ENCODE data around the gene TEP1. TPM values are rescaled to one million over a fixed set of nuclear protein-coding genes. Genes with fewer than 3 reads are reported as not detected.

Gene TEP1
- total RNA-seq, 1 experiment from 2014 or later = 17.1 TPM

DNA sequence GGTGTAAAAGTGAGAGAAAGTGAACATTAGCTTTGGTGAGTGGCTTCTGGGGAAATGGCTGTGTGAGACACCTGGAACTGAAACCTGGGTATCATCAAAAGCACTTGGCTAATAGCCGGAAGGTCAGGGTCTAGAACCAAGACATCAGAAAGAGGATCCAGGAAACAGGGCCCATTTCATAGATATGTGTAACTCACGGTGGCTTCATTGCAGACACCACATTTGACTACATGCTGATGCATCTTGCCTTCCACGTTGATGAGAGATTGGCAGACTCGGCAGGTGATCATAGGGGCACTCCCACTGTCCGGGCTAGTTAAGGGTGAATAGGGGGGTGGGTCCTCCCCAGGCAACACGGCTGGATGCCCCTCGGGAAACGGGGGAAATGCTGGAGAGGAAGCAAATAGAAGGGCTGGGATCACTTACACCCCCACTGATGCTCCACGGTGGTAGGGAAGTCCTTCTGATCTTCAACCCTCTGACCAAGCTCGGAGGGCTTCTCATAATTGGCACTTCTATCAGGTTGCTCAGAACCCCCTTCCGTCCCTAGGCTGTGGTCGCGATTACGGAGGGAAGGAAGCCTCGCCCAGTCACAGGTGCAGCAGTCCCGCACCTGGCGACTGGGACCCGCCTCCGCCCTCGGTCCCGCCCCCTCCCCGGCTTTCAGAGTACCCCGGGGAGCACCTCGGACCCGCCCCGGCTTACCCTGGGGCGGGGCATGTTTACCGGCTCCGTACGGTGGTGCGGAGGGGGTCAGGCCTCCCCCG, 47.3 kb upstream of the TEP1 start:
- Histone ChIP-seq H3K4me1 (ENCODE audit: control insufficient read depth, insufficient read depth, low read length) (peaks cover 34% of the 10 kb centered on the region), H3K36me3 (ENCODE audit: control insufficient read depth, insufficient read depth, low read length) (peaks cover 11% of the 10 kb centered on the region), H3K9me3 (ENCODE audit: control insufficient read depth, insufficient read depth, low read depth, low read length) (no peaks in the 10 kb centered on the region), H3K27me3 (ENCODE audit: control insufficient read depth, insufficient read depth, low read length) (no peaks in the 10 kb centered on the region), H3K4me3 (ENCODE audit: low read depth in 2 of 2, low read length in 2 of 2) (peak overlapping the region; percentile 82 to 91), H3K27ac (ENCODE audit: low read length) (peak overlapping the region; percentile 73)
- in situ Hi-C loops (cut with HindIII; ENCODE audit: low pct_unique_long_range_greater_than_20kb, low sequenced_read_pairs) = no loop called here
- intact Hi-C loops (cut with micrococcal nuclease; ENCODE audit: unreplicated experiment) = no loop called here
- no peak for DNase-seq (ENCODE audit: low read depth, low spot score)
- CTCF ChIA-PET = no interaction called here
- POLR2A ChIA-PET = interaction anchor here (1.1 to 1.2 kb wide), 2 partner anchors 9 to 117 kb away, joined by 4 to 5 read pairs; partner anchors contain the start of genes PARP2 and PNP
- TF ChIP-seq, protein P1, sequence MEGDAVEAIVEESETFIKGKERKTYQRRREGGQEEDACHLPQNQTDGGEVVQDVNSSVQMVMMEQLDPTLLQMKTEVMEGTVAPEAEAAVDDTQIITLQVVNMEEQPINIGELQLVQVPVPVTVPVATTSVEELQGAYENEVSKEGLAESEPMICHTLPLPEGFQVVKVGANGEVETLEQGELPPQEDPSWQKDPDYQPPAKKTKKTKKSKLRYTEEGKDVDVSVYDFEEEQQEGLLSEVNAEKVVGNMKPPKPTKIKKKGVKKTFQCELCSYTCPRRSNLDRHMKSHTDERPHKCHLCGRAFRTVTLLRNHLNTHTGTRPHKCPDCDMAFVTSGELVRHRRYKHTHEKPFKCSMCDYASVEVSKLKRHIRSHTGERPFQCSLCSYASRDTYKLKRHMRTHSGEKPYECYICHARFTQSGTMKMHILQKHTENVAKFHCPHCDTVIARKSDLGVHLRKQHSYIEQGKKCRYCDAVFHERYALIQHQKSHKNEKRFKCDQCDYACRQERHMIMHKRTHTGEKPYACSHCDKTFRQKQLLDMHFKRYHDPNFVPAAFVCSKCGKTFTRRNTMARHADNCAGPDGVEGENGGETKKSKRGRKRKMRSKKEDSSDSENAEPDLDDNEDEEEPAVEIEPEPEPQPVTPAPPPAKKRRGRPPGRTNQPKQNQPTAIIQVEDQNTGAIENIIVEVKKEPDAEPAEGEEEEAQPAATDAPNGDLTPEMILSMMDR (IDR thresholded peaks at IDR 0.05) = no peak
- TF ChIP-seq, protein P2, sequence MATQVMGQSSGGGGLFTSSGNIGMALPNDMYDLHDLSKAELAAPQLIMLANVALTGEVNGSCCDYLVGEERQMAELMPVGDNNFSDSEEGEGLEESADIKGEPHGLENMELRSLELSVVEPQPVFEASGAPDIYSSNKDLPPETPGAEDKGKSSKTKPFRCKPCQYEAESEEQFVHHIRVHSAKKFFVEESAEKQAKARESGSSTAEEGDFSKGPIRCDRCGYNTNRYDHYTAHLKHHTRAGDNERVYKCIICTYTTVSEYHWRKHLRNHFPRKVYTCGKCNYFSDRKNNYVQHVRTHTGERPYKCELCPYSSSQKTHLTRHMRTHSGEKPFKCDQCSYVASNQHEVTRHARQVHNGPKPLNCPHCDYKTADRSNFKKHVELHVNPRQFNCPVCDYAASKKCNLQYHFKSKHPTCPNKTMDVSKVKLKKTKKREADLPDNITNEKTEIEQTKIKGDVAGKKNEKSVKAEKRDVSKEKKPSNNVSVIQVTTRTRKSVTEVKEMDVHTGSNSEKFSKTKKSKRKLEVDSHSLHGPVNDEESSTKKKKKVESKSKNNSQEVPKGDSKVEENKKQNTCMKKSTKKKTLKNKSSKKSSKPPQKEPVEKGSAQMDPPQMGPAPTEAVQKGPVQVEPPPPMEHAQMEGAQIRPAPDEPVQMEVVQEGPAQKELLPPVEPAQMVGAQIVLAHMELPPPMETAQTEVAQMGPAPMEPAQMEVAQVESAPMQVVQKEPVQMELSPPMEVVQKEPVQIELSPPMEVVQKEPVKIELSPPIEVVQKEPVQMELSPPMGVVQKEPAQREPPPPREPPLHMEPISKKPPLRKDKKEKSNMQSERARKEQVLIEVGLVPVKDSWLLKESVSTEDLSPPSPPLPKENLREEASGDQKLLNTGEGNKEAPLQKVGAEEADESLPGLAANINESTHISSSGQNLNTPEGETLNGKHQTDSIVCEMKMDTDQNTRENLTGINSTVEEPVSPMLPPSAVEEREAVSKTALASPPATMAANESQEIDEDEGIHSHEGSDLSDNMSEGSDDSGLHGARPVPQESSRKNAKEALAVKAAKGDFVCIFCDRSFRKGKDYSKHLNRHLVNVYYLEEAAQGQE (IDR thresholded peaks at IDR 0.05; ENCODE audit: insufficient read depth in 1 of 2, low read depth in 2 of 2, low read length in 1 of 2) = no peak
- TF ChIP-seq SIN3A (IDR thresholded peaks at IDR 0.05; ENCODE audit: borderline replicate concordance, insufficient read depth, low read depth, low read length) (no peak), TCF7L2 (IDR thresholded peaks at IDR 0.05; ENCODE audit: low read depth, low read length) (no peak), POLR2AphosphoS5 (IDR thresholded peaks at IDR 0.05; ENCODE audit: low read depth, low read length) (no peak)
- ATAC-seq = peak; percentile 37
- BruUV-seq (replicated peaks) = no TSS peak

DNA sequence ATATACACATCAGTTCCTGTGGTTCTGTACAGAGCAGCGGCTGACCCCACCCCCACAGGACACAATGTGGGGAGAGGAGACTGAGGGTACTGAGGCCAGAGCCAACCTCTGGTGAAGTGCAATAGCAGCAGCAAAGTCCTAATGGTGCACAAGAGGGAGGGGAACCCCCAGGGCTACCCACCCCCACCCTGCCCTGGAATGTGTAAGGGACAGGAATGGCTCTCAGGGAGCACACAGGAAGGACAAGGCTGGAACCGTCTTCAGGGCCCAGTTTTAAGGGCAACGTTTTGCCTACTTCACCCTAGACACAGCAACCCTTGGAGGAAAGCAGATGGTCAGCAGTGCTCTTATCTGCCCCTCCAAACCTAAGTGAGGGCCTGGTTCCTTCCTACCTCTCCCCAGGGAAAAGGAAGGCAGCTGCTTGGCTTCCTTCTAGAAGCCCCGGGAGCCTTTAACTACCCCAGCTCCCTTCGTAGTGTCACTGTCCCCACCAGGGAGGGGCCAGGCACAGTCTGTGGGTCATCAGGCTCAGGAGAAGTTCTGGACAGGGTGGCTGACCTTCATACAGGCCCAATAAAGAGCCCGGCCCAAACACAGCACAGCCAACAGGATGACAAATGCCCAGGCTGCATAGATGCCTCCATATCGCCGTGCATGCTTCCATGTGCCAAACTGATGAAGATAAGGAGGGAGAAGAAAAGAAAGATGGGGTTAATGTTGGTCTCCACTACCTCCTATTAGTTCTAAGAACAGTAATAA, 44.9 kb upstream of the TEP1 start:
- CTCF ChIA-PET = no interaction called here
- BruUV-seq (replicated peaks) = no TSS peak

More for the DNA sequence above, 44.9 kb upstream of the TEP1 start:
- intact Hi-C loops (cut with micrococcal nuclease; ENCODE audit: unreplicated experiment) (no loop called here), in situ Hi-C loops (cut with HindIII; ENCODE audit: low pct_unique_long_range_greater_than_20kb, low sequenced_read_pairs) (no loop called here)
- peaks cover 16% of the 10 kb centered on the region for H3K36me3 ChIP-seq (ENCODE audit: control insufficient read depth, insufficient read depth, low read length)
- no peaks in the 10 kb centered on the region for H3K27me3 ChIP-seq (ENCODE audit: control insufficient read depth, insufficient read depth, low read length)
- no peak overlapping the region for H3K4me3 ChIP-seq (ENCODE audit: low read depth in 2 of 2, low read length in 2 of 2)
- POLR2A ChIA-PET = no interaction called here
- TF ChIP-seq SIN3A (IDR thresholded peaks at IDR 0.05; ENCODE audit: borderline replicate concordance, insufficient read depth, low read depth, low read length) (no peak), POLR2AphosphoS5 (IDR thresholded peaks at IDR 0.05; ENCODE audit: low read depth, low read length) (peak; percentile 61; the same call in 1 of the 2 replicates)
- DNase-seq (ENCODE audit: low read depth, low spot score) (no peak), ATAC-seq (no peak)
- no peak overlapping the region; the same call in 1 of the 2 replicates for H3K27ac ChIP-seq (ENCODE audit: low read length)
- H3K9me3 ChIP-seq (ENCODE audit: control insufficient read depth, insufficient read depth, low read depth, low read length) = no peaks in the 10 kb centered on the region
- peaks cover 39% of the 10 kb centered on the region for H3K4me1 ChIP-seq (ENCODE audit: control insufficient read depth, insufficient read depth, low read length)
